MCF 10A (cell line): ENCODE results near the gene SLC4A1AP. TPM values are rescaled to one million over a fixed set of nuclear protein-coding genes. Genes with fewer than 3 reads are reported as not detected.
A peak's percentile ranks its signal among the peaks of the same experiment; 100 is the strongest.
"Not testable (repeated sequence)": the region's sequence is repeated elsewhere in the genome, so short reads cannot be mapped to it uniquely, and the experiment has no call there.

ENCODE experiments used
- BruUV-seq: library from RNA; stranded (reverse); fragments of 400-500 nt; replicated peaks from 2 replicates; lab custom pipeline; 2021; lab: Mats Ljungman, UMichigan
- CTCF ChIA-PET: fragments of 300-600 bp; sonication (Branson Sonifier 250); formaldehyde crosslinking; extraction: SDS; loops from one replicate; lab custom pipeline; 2021; ENCODE audit warnings: antibody characterized with exemption, inconsistent platforms; lab: Yijun Ruan, JAX
- POLR2A ChIA-PET: fragments of 300-600, 350-650 bp; sonication (Branson Sonifier 250); formaldehyde crosslinking; extraction: SDS; loops from one replicate; lab custom pipeline; 2020; ENCODE audit warnings: antibody characterized with exemption, inconsistent platforms; lab: Yijun Ruan, JAX
- DNase-seq: peaks from one replicate; pipeline ENCODE4 v3.0.0-alpha.2; 2018; ENCODE audit not compliant: unreplicated experiment
- H3K27ac Mint-ChIP-seq: one replicate; pipeline ENCODE4 v1.8.0; 2022; ENCODE audit warnings: mild to moderate bottlenecking, low read depth, mixed read lengths; ENCODE audit not compliant: unreplicated experiment
- H3K27me3 Mint-ChIP-seq: one replicate; pipeline ENCODE4 v1.8.0; 2022; ENCODE audit warnings: mixed read lengths; ENCODE audit not compliant: insufficient read depth, unreplicated experiment
- H3K36me3 Mint-ChIP-seq: one replicate; pipeline ENCODE4 v1.8.0; 2022; ENCODE audit warnings: mild to moderate bottlenecking, moderate library complexity, mixed read lengths; ENCODE audit not compliant: insufficient read depth, unreplicated experiment
- H3K4me1 Mint-ChIP-seq: one replicate; pipeline ENCODE4 v1.8.0; 2022; ENCODE audit warnings: mixed read lengths; ENCODE audit not compliant: insufficient read depth, unreplicated experiment
- H3K4me3 Mint-ChIP-seq: one replicate; pipeline ENCODE4 v1.8.0; 2022; ENCODE audit warnings: mild to moderate bottlenecking, moderate library complexity, mixed read lengths; ENCODE audit not compliant: unreplicated experiment
- H3K9me3 Mint-ChIP-seq: one replicate; pipeline ENCODE4 v1.8.0; 2022; ENCODE audit warnings: mixed read lengths; ENCODE audit not compliant: unreplicated experiment
- CTCF ChIP-seq: fragments of 200-600 bp; IDR thresholded peaks from one replicate; pipeline ENCODE4 v1.8.0; 2022; ENCODE audit warnings: antibody characterized with exemption, mild to moderate bottlenecking; ENCODE audit not compliant: unreplicated experiment
- intact Hi-C: fragments of 100-400 bp; cut with micrococcal nuclease; formaldehyde crosslinking; loops from 2 replicates; pipeline ENCODE4 v1.14.1; 2022
- total RNA-seq: library from RNA; stranded (reverse); gene quantifications from 2 replicates; pipeline ENCODE4 v1.2.3, GENCODE V29; 2022

SLC4A1AP gene
- total RNA-seq, 1 experiment from 2014 or later = 24.3 TPM

GRCh38 chr2:27681841-27682240 is 18.2 kb downstream of the SLC4A1AP start:
- Mint-ChIP-seq H3K9me3 (no peaks in the 10 kb centered on the region), H3K4me1 (peaks cover 29% of the 10 kb centered on the region), H3K36me3 (peaks cover 66% of the 10 kb centered on the region), H3K27ac (peak overlapping the region; percentile 59), H3K27me3 (no peaks in the 10 kb centered on the region), H3K4me3 (no peak overlapping the region)
- no peak for TF ChIP-seq CTCF
- CTCF ChIA-PET = interaction anchor here (0.7 to 4.6 kb wide), 15 partner anchors 10 to 514 kb away, joined by 3 to 41 read pairs (median 4); partner anchors contain the start of genes PPM1G, SLC4A1AP and SUPT7L
- DNase-seq = no peak
- no TSS peak for BruUV-seq
- intact Hi-C loops = loop anchor here (1.0 to 2.0 kb wide), 2 partner anchors 274 to 361 kb away; no protein-coding TSS in a partner anchor
- POLR2A ChIA-PET = interaction anchor here (0.6 to 2.9 kb wide), 18 partner anchors 10 to 1188 kb away, joined by 3 to 27 read pairs (median 4); partner anchors contain the start of genes CCDC121, FOSL2, GPN1 and PPM1G

DNA sequence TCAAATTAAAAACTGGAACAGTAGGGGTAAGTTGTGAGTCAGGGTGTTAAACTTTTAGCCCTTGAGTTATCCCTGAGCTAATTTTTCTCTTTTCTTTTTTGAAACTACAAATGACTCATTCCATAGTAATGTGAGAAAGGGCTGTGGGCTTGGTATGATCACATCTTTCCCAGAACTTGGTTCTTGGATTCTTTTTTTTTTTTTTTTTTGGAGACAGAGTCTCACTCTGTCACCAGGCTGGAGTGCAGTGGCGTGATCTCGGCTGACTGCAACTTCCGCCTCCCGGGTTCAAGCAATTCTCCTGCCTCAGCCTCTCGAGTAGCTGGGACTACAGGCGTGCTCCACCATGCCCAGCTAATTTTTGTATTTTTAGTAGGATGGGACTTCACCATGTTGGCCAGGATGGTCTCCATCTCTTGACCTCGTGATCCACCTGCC is 18.7 kb downstream of the SLC4A1AP start:
- CTCF ChIA-PET = interaction anchor here (0.5 to 4.6 kb wide), 28 partner anchors 8 to 513 kb away, joined by 3 to 41 read pairs (median 4); partner anchors contain the start of genes CCDC121, GPN1, NRBP1 and PPM1G
- Mint-ChIP-seq H3K4me1 (peaks cover 29% of the 10 kb centered on the region), H3K4me3 (peak overlapping the region; percentile 4), H3K27ac (peak overlapping the region; percentile 59), H3K36me3 (peaks cover 68% of the 10 kb centered on the region)
- POLR2A ChIA-PET = interaction anchor here (0.7 to 2.9 kb wide), 17 partner anchors 16 to 1188 kb away, joined by 3 to 27 read pairs (median 5); partner anchors contain the start of genes CCDC121, FOSL2, GPN1 and PPM1G
- not testable (repeated sequence) for H3K27me3 Mint-ChIP-seq, H3K9me3 Mint-ChIP-seq, BruUV-seq
- intact Hi-C loops = loop anchor here (1.0 to 2.0 kb wide), 2 partner anchors 274 to 362 kb away; no protein-coding TSS in a partner anchor
- peak; percentile 80 for DNase-seq

- ChIA-PET CTCF (interaction anchor here (0.5 to 4.6 kb wide), 61 partner anchors 8 to 938 kb away, joined by 3 to 41 read pairs (median 4); partner anchors contain the start of genes CCDC121, GPN1, PPM1G and RBKS), POLR2A (interaction anchor here (0.6 to 2.9 kb wide), 18 partner anchors 9 to 883 kb away, joined by 3 to 27 read pairs (median 4); partner anchors contain the start of genes CCDC121, FOSL2, GPN1 and MRPL33)
- peaks cover 29% of the 10 kb centered on the region for H3K4me1 Mint-ChIP-seq
- H3K36me3 Mint-ChIP-seq = peaks cover 67% of the 10 kb centered on the region
- DNase-seq = peak; percentile 94
- no TSS peak for BruUV-seq
- H3K4me3 Mint-ChIP-seq = peak overlapping the region; percentile 35
- intact Hi-C loops = loop anchor here (2.0 kb wide), 1 partner anchor 363 kb away; no protein-coding TSS in a partner anchor
- TF ChIP-seq CTCF = peak; percentile 99
- no peaks in the 10 kb centered on the region for H3K9me3 Mint-ChIP-seq
- H3K27ac Mint-ChIP-seq = peak overlapping the region; percentile 59
- no peaks in the 10 kb centered on the region for H3K27me3 Mint-ChIP-seq
These were observed 19.8 kb downstream of the SLC4A1AP start for GRCh38 chr2:27683390-27684071.

DNA sequence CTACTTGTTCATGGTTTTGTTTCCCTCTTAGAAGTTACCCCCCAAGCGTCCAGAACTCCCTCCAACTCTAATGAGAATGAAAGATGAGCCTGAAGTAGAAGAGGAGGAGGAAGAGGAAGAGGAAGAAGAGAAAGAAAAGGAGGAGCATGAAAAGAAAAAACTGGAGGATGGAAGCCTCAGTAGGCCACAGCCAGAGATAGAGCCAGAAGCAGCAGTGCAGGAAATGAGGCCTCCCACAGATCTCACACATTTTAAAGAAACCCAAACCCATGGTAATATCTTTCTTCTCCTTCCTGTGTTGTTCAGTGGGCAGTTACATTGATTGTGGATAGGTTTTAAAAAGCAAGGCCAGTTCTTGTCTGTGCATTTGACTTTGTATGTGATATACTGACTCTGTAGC is 21.3 kb downstream of the SLC4A1AP start:
- CTCF ChIA-PET = interaction anchor here (0.7 to 4.6 kb wide), 4 partner anchors 15 to 411 kb away, joined by 7 to 29 read pairs (median 16); partner anchors contain the start of gene PPM1G
- DNase-seq, H3K4me3 Mint-ChIP-seq, BruUV-seq, intact Hi-C loops, H3K9me3 Mint-ChIP-seq, H3K27me3 Mint-ChIP-seq, H3K27ac Mint-ChIP-seq: not testable (repeated sequence)
- Mint-ChIP-seq H3K4me1 (peaks cover 40% of the 10 kb centered on the region), H3K36me3 (peaks cover 53% of the 10 kb centered on the region)
- POLR2A ChIA-PET = interaction anchor here (0.6 kb wide), 1 partner anchor 446 kb away, joined by 4 read pairs; no protein-coding TSS in a partner anchor
